Measurements from ENCODE around the gene GRB7. TPM values are rescaled to one million over a fixed set of nuclear protein-coding genes. Genes with fewer than 3 reads are reported as not detected.

Gene GRB7
- total RNA-seq, 4 donors from 2014 or later = 0.44 TPM; not detected in 3

GRCh38 chr17:39711851-39712250 is 25.9 kb upstream of the GRB7 start:
- TF ChIP-seq CTCF (IDR thresholded peaks at IDR 0.05; ENCODE audit: low read depth) = no peak

- no peak for TF ChIP-seq CTCF (IDR thresholded peaks at IDR 0.05; ENCODE audit: low read depth)
Observed at GRCh38 chr17:39714234-39714633, 23.5 kb upstream of the GRB7 start.

- TF ChIP-seq CTCF (IDR thresholded peaks at IDR 0.05; ENCODE audit: low read depth) = no peak
Observed at GRCh38 chr17:39715375-39716072, 22.2 kb upstream of the GRB7 start.

GRCh38 chr17:39716073-39716818 is 21.5 kb upstream of the GRB7 start:
- no peak for TF ChIP-seq CTCF (IDR thresholded peaks at IDR 0.05; ENCODE audit: low read depth)

- TF ChIP-seq CTCF (IDR thresholded peaks at IDR 0.05; ENCODE audit: low read depth) = no peak
Observed at GRCh38 chr17:39716879-39717536, 20.7 kb upstream of the GRB7 start.

- no peak for TF ChIP-seq CTCF (IDR thresholded peaks at IDR 0.05; ENCODE audit: low read depth)
Observed at GRCh38 chr17:39717660-39718059, 20.1 kb upstream of the GRB7 start.

Data from subcutaneous adipose tissue (tissue), 4 donors.